Brain pericyte (primary cell): ENCODE results near the gene CGB7.
"Not testable (repeated sequence)": the region's sequence is repeated elsewhere in the genome, so short reads cannot be mapped to it uniquely, and the experiment has no call there.

Experiments
- DNase-seq: peaks from one replicate; pipeline ENCODE4 v3.0.0-alpha.2; 2012; ENCODE audit warnings: low read depth, low spot score

CGB7 gene

GRCh38 chr19:49042177-49042576 lies 15.4 kb downstream of the CGB7 start:
- DNase-seq, result no peak

DNA sequence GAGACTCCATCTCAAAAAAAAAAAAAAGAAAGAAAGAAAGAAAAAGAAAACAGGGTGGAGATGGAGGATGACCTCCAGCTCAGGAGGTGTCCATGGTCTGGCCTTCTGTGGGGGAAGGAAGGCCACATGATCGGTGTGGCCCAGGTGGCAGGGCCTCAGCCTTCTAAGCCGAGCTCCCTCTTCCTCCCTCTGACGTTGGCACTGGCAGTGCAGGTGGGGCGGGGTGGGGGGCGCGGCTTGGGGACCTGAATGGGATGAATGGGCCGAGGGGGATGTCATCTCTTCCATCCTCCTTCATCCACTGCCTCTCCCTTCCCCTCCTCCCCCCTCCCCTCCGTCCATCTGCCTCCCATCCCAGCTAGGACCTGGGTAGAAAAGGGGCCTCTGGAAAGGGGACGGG lies 17.8 kb downstream of the CGB7 start:
- DNase-seq, result not testable (repeated sequence)

- DNase-seq, result not testable (repeated sequence)
Observed at GRCh38 chr19:49038557-49039276, 18.8 kb downstream of the CGB7 start.

GRCh38 chr19:49038111-49038510 lies 19.4 kb downstream of the CGB7 start:
- DNase-seq, result not testable (repeated sequence)

DNA sequence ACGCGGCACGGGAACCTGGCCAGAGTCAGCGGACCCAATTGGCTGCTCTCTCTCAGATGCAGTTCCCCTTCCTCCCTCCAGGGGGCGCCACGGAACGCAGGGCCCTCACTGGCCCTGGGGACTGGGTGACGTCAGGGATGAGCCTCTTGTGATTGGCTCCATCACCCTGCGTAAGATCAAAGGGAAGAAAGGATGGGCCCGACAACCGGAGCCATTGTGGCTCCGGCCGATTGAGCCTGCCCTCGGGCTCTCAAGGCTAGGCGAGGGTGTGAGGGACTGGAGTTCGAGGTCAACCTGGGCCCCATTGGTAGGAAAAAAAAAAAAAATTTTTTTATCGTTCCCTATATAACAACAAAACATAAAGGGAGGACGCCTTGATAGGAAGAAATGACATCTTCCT lies 20.7 kb downstream of the CGB7 start, which contains the start of gene CGB1:
TSS of gene CGB1 (minus strand) at position 81 of the 400 bp plus-strand sequence. CDS start 184 bp downstream, outside the sequence.
- DNase-seq, result not testable (repeated sequence)

GRCh38 chr19:49031642-49032301 lies 25.8 kb downstream of the CGB7 start, which contains the start of gene CGB2:
Gene CGB2, plus strand, starts transcription at chr19:49031890. Its CDS starts 206 bp downstream, at chr19:49032096.
- not testable (repeated sequence) for DNase-seq

DNA sequence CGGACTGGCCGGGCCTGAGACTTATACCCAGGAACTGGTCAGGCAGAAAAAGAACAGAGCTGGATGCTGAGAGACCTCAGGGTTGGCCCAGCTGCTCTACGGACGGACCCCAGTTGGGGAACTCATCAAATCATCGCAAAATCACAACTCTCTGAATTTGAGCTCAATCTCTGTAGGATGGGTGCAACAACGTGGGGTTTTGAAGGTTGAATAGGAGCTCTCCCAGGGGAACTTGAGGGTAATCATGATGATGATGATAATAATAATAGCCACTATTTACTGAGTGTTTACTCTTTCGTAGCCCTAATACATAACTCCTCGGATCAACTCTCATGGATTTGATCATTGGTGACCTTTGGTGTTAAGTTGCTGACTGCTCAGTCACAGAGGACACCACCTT lies 27.2 kb downstream of the CGB7 start:
- DNase-seq, result not testable (repeated sequence)

DNA sequence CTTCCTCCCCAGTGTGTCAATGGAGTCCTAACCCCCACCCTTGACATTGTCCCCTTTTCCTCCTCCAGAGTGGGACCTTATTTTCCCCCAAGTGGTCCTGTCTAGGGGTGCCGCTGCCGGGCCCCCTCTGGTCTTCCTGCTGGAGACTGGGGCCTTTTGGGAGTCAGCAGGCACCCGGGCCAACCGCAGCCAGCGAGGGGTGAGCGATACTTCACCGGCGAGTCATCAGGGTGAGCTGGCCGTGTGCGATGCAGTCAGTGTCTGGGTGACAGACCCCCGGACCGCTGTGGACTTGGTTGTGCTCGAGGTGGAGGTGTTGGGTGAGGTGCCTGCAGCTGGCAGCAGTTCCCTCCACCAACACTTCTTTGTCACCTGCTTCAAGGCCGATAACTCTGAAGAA lies 27.8 kb downstream of the CGB7 start:
- DNase-seq, result not testable (repeated sequence)

DNA sequence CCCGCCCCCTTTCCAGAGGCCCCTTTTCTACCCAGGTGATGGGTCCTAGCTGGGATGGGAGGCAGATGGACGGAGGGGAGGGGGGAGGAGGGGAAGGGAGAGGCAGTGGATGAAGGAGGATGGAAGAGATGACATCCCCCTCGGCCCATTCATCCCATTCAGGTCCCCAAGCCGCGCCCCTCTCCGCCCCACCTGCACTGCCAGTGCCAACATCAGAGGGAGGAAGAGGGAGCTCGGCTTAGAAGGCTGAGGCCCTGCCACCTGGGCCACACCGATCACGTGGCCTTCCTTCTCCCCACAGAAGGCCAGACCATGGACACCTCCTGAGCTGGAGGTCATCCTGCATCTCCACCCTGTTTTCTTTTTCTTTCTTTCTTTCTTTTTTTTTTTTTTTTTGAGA lies 28.9 kb downstream of the CGB7 start:
- DNase-seq, result not testable (repeated sequence)

DNA sequence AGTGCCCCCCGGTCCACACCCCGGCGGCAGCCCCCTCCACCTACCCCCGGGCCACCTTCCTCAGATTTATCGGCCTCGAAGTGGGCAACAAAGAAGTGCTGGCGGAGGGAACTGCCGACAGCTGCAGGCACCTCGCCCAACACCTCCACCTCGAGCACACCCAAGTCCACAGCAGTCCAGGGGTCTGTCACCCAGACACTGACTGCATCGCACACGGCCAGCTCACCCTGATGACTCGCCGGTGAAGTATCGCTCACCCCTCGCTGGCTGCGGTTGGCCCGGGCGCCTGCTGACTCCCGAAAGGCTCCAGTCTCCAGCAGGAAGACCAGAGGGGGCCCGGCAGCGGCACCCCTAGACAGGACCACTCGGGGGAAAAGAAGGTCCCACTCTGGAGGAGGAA lies 31.9 kb downstream of the CGB7 start:
- not testable (repeated sequence) for DNase-seq

DNA sequence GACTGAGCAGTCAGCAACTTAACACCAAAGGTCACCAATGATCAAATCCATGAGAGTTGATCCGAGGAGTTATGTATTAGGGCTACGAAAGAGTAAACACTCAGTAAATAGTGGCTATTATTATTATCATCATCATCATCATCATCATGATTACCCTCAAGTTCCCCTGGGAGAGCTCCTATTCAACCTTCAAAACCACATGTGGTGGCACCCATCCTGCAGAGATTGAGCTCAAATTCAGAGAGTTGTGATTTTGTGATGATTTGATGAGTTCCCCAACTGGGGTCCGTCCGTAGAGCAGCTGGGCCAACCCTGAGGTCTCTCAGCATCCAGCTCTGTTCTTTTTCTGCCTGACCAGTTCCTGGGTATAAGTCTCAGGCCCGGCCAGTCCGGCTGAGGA lies 32.5 kb downstream of the CGB7 start:
- not testable (repeated sequence) for DNase-seq

- not testable (repeated sequence) for DNase-seq
Observed at GRCh38 chr19:49024233-49024632, 33.3 kb downstream of the CGB7 start, which contains the start of gene CGB3. Gene CGB3, minus strand, starts transcription at chr19:49024333. Its CDS starts 362 bp downstream, at chr19:49023971.

GRCh38 chr19:49022116-49022515 lies 35.4 kb downstream of the CGB7 start:
- no peak for DNase-seq

DNA sequence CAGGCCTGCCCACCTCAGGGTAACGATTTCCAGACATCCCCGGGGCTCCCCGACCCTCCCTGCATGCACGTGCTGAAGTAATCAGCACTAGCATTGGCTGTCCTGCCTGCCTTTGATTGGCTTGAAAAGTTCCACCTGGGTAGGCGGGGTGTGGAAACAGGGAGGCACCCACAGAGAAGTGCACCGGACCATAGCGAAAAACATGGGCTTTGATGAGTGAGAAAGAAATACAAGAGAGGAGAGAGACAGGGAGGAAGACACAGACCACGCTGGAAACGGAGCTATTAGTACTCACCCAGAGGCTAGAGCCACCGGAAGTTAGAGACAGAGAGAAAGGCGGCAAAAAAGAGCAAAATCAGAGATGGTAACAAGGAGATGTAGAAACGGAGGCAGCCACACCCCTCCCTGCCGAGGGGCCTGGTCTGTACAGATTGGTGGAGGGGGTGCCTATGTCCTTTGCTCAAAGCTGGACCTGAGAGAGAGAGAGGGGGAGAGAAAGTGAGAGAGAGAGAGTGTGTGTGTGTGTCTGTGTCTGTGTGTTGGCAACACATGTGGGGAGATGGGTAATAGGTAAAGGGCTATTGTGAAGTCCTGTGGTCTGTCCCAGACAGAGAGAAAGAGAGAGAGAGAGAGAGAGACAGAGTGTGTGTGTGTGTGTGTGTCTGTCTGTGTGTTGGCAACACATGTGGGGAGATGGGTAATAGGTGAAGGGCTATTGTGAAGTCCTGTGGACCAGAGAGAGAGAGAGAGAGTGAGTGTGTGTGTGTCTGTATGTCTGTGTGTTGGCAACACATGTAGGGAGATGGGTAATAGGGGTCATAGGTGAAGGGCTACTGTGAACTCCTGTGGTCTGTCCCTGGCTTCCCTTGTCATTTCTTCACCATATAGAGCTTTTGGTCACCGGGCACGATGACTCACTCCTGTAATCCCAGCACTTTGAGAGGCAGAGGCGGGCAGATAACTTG lies 36.3 kb downstream of the CGB7 start:
- DNase-seq, result no peak

- DNase-seq, result no peak
Observed at GRCh38 chr19:49020342-49020741, 37.2 kb downstream of the CGB7 start.

DNA sequence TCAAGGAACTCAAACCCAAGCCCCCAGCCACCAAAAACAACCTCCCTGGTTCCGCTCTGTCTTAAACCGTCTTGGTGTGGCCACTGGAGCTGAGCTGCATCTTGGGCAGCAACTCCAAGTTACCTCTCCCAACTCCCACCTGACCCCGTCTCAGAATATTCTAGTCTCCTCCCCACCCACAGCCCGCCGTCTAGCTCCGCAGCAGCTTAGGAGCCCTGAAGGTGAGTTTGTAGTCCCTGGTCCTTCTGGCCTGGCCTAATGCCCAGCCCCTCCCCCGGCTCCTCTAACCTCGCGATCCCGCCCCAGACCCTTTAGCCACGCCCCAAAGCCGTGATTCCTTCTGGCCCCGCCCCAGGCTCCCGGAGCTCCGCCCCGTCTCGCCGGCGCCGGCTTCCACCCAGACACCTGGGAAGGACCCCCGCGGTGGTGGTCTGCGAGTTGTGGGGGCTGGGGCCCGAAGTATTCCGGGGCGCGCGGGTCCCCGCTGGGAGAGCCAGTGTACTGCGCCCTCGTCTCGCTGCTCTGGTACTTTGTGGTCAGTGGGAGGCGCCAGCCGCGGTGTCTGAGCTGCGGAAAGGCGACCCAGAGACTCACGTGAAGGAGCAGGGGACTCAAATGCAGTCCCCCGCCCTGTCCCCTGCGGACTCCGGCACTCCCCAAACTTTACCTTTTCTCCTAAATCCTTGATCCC lies 38.2 kb downstream of the CGB7 start:
- DNase-seq, result no peak

DNA sequence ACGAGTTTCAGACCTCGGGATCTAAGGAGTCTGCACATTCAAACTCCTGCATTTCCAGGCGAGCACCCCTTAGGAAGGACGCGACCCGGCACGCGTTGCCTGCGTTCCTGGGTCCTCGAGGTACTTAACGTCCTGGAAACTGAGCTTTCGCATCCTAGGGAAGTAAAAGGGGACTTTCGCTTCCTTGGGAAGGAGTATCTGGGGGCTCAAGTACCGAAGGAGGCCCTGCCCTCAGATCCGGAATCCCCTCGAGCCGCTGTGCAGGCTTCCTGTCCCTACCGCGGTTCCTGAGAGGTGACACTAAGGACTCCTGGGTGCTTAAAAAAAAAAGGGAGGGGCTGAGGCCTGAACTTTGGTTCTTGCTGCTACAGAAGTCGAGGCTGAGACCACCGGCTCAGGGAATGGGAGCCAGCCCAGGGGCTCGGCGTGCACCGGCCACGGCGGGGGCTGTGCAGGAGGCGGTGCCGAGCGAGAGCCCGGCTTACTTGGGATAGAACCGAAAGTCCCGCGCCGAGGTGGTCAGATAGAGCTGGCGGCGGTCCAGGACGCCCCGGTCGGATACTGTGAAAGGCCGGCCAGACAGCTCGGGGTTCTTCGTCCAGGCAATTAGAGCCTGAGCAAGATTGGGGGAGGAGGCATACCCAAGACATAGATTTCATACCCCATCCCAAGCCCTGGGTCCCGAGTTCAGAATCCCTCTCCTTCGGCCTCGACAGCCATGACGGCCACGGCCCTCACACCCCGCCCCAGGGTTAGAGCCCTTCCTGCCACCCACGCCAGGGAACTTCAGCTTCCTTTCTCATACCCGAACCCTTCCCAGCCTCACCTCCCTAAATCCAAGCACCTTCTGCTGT lies 38.9 kb downstream of the CGB7 start:
- not testable (repeated sequence) for DNase-seq

- DNase-seq, result no peak
Observed at GRCh38 chr19:49017666-49018351, 39.7 kb downstream of the CGB7 start.

DNA sequence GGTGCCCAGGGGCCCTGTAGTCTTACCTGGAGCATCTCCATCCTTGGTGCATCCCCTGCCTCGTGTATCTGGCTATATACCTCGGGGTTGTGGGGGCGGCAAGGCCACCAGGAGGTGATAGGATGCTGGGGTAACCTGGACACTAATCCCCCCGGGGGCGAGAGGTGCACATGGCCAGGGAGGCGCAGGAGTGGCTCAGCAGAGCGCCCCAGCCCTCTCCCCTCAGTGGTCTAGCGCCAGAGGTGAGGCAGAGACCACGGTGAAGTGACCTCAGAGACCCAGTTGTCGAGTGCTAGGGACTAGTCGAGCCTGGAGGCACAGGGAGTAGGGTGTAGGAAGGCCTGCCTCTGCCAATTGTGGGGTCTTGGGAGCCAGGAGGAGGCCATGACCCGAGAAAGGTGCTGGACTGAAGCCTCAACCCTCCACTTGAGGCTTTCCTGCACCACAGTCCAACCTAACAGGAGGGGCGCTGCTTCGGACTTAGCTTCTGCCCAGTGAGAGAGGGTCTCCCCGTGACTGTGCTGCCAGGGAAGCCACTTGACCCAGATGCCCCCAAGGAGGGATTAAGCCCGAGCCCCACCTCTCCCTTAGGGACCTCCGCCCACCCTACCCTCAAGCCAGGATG lies 40.4 kb downstream of the CGB7 start, which contains the start of gene LHB:
TSS of gene LHB (minus strand) at position 51 of the 625 bp plus-strand sequence. CDS start at position 41, 10 bp downstream.
- DNase-seq, result no peak
